OCI-LY3 (cell line): ENCODE measurements around the gene DENND2C.

ENCODE experiments used
- H2AFZ ChIP-seq: fragments of 200-600, 300-600 bp; shearing (Covaris generic); 2 replicates; pipeline ENCODE4 v1.6.0; 2014; ENCODE audit warnings: antibody characterized with exemption, low read depth, low read length
- H3K27ac ChIP-seq: fragments of 200-600, 300-600 bp; sonication (generic); 2 replicates; pipeline ENCODE4 v1.5.1; 2014; ENCODE audit warnings: mild to moderate bottlenecking, low read length, moderate library complexity, mixed read lengths
- H3K27me3 ChIP-seq: fragments of 200-600, 300-600 bp; sonication (generic); 2 replicates; pipeline ENCODE4 v1.6.1; 2014; ENCODE audit warnings: low read depth, low read length, mixed read lengths
- H3K36me3 ChIP-seq: fragments of 200-600, 300-600 bp; sonication (generic); replicated peaks from 2 replicates; pipeline ENCODE3; 2014; ENCODE audit warnings: low read depth, low read length, mixed read lengths
- H3K4me1 ChIP-seq: fragments of 300-600, 200-600 bp; sonication (generic); 2 replicates; pipeline ENCODE4 v1.6.1; 2014; ENCODE audit warnings: low read length, mixed read lengths
- H3K4me2 ChIP-seq: fragments of 200-600, 300-600 bp; sonication (generic); 2 replicates; pipeline ENCODE4 v1.6.1; 2014; ENCODE audit warnings: low read length, mixed read lengths
- H3K4me3 ChIP-seq: fragments of 300-600, 200-600 bp; sonication (generic); 2 replicates; pipeline ENCODE4 v1.5.1; 2014; ENCODE audit warnings: antibody characterized with exemption, mild to moderate bottlenecking, low read length, moderate library complexity
- H3K79me2 ChIP-seq: fragments of 300-600, 200-600 bp; shearing (Covaris generic); 2 replicates; pipeline ENCODE4 v1.6.1; 2014; ENCODE audit warnings: mild to moderate bottlenecking, low read length, mixed read lengths
- H3K9ac ChIP-seq: fragments of 300-600, 200-600 bp; shearing (Covaris generic); 2 replicates; pipeline ENCODE4 v1.6.0; 2014; ENCODE audit warnings: mild to moderate bottlenecking, low read length, moderate library complexity
- H3K9me3 ChIP-seq: fragments of 200-600, 300-600 bp; shearing (Covaris generic); 2 replicates; pipeline ENCODE4 v1.6.1; 2014; ENCODE audit warnings: low read length, mixed read lengths; ENCODE audit not compliant: insufficient read depth
- H4K20me1 ChIP-seq: fragments of 200-600, 300-600 bp; sonication (generic); 2 replicates; pipeline ENCODE4 v1.6.1; 2016; ENCODE audit warnings: low read length, mixed read lengths; ENCODE audit not compliant: insufficient read depth
- CTCF ChIP-seq: fragments of 200-600, 300-600 bp; sonication (generic); IDR thresholded peaks from 2 replicates; pipeline ENCODE4 v1.5.1; 2014; ENCODE audit warnings: antibody characterized with exemption, low read length, low read depth
- EZH2phosphoT487 ChIP-seq: fragments of 200-600 bp; shearing (Covaris generic); IDR thresholded peaks from 2 replicates; pipeline ENCODE4 v1.6.1; 2018; ENCODE audit warnings: antibody characterized with exemption, mixed run types, low read depth

Gene DENND2C

DNA sequence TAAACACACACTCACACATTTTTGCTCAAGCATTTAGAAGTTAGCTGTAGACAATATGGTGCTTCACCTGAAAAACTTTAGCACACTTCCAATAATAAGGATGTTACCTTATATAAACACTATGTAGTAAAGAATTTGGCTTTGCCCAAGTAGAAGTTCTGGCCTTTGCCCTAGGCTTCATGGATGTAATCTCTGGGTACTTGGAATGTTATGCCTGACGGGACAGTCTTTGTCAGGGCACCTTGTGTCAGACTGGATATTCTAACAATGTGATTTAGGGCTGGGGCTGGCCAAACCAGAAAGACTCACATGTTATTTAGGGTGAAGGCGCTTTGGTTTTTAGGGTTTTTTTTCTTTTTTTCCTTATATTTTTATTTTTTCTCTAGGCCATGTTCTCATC lies 124.1 kb downstream of the DENND2C start:
- no peak overlapping the region for H3K4me3 ChIP-seq
- no peak overlapping the region for H3K4me2 ChIP-seq
- no peak overlapping the region for H2AFZ ChIP-seq
- no peak overlapping the region for H3K9ac ChIP-seq
- no peak for TF ChIP-seq EZH2phosphoT487
- no peak for TF ChIP-seq CTCF
- H3K36me3 ChIP-seq: no peaks in the 10 kb centered on the region
- no peaks in the 10 kb centered on the region for H3K9me3 ChIP-seq
- no peak overlapping the region for H3K27ac ChIP-seq
- H3K27me3 ChIP-seq: no peaks in the 10 kb centered on the region
- H3K4me1 ChIP-seq: no peaks in the 10 kb centered on the region
- no peaks in the 10 kb centered on the region for H4K20me1 ChIP-seq
- H3K79me2 ChIP-seq: no peaks in the 10 kb centered on the region

GRCh38 chr1:114545315-114545714 lies 124.5 kb downstream of the DENND2C start:
- Histone ChIP-seq H3K79me2 (no peaks in the 10 kb centered on the region), H3K27me3 (no peaks in the 10 kb centered on the region), H3K4me1 (no peaks in the 10 kb centered on the region), H3K9ac (no peak overlapping the region), H3K27ac (no peak overlapping the region), H4K20me1 (no peaks in the 10 kb centered on the region), H2AFZ (no peak overlapping the region), H3K9me3 (no peaks in the 10 kb centered on the region), H3K36me3 (no peaks in the 10 kb centered on the region), H3K4me3 (no peak overlapping the region), H3K4me2 (no peak overlapping the region)
- TF ChIP-seq CTCF (no peak), EZH2phosphoT487 (no peak)

DNA sequence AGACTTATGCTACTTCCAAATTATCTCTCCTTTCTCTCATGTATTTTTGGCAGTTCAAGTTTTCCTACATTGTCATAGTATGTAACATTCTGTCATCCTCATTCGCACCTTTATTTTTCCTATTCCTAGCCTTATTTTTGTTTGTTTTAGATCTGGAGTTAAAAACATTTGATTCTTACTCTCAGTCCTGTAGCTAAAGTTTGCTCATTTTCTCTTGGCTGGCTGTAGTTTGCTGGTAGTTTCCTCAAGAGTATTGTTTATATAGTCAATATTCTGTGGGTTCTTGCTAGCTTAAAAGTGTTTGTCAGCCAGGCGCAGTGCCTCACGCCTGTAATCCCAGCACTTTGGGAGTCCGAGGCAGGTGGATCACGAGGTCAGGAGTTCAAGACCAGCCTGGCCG lies 129.0 kb downstream of the DENND2C start:
- Histone ChIP-seq H3K9ac (no peak overlapping the region), H4K20me1 (no peaks in the 10 kb centered on the region), H3K9me3 (no peaks in the 10 kb centered on the region), H3K36me3 (no peaks in the 10 kb centered on the region), H2AFZ (no peak overlapping the region), H3K4me1 (no peaks in the 10 kb centered on the region), H3K27ac (no peak overlapping the region), H3K79me2 (no peaks in the 10 kb centered on the region), H3K27me3 (no peaks in the 10 kb centered on the region), H3K4me2 (no peak overlapping the region), H3K4me3 (no peak overlapping the region)
- no peak for TF ChIP-seq CTCF
- TF ChIP-seq EZH2phosphoT487: no peak

GRCh38 chr1:114540272-114540671 lies 129.6 kb downstream of the DENND2C start:
- Histone ChIP-seq H3K79me2 (no peaks in the 10 kb centered on the region), H2AFZ (no peak overlapping the region), H3K4me2 (no peak overlapping the region), H3K9me3 (no peaks in the 10 kb centered on the region), H3K4me3 (no peak overlapping the region), H3K27me3 (no peaks in the 10 kb centered on the region), H3K4me1 (no peaks in the 10 kb centered on the region), H3K9ac (no peak overlapping the region), H3K36me3 (no peaks in the 10 kb centered on the region), H3K27ac (no peak overlapping the region), H4K20me1 (no peaks in the 10 kb centered on the region)
- TF ChIP-seq EZH2phosphoT487 (no peak), CTCF (no peak)
